Lower leg skin (tissue), 4 donors: ENCODE data around the gene OR56A3. TPM values are rescaled to one million over a fixed set of nuclear protein-coding genes. Genes with fewer than 3 reads are reported as not detected.

Experiments
- DNase-seq, 2 donors: peaks; one replicate each; pipeline ENCODE4 v3.0.0-alpha.2; 2019; ENCODE audit warnings: low spot score in 2 of 2
- H3K4me3 ChIP-seq: fragments of 200-600 bp; sonication (generic); 2 replicates; pipeline ENCODE4 v1.5.1; 2017; ENCODE audit warnings: mild to moderate bottlenecking, low read depth; ENCODE audit not compliant: poor library complexity, severe bottlenecking
- POLR2A ChIP-seq, 2 donors: fragments of 450-650 bp; IDR thresholded peaks; one replicate each; pipeline ENCODE4 v1.6.1; 2016 to 2017; ENCODE audit warnings: antibody characterized with exemption in 2 of 2, mild to moderate bottlenecking in 1 of 2, moderate library complexity in 1 of 2
- WGBS, 2 donors: methylation state at CpG; one replicate each; pipeline ENCODE4 v1.1.5; 2018; 5-methylcytosine and 5-hydroxymethylcytosine counted together
- intact Hi-C: fragments of 100-400 bp; cut with DNase I; formaldehyde crosslinking; loops from one replicate; pipeline ENCODE4 v1.15.0; 2023; ENCODE audit warnings: low total_unique reads
- total RNA-seq, 4 donors: library from RNA; depleted of rRNA; stranded (reverse); fragments of >200 nt; gene quantifications; one replicate each; pipeline ENCODE4 v1.1.0, GENCODE V29; 2016
- TF ChIP-seq, protein P1 (sequence below), 3 donors: fragments of 450-650 bp; IDR thresholded peaks; one replicate each; pipeline ENCODE4 v1.5.1; 2016; ENCODE audit warnings: antibody characterized with exemption in 3 of 3, mild to moderate bottlenecking in 3 of 3, moderate library complexity in 2 of 3

Gene OR56A3, protein sequence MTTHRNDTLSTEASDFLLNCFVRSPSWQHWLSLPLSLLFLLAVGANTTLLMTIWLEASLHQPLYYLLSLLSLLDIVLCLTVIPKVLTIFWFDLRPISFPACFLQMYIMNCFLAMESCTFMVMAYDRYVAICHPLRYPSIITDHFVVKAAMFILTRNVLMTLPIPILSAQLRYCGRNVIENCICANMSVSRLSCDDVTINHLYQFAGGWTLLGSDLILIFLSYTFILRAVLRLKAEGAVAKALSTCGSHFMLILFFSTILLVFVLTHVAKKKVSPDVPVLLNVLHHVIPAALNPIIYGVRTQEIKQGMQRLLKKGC
- not detected for total RNA-seq

DNA sequence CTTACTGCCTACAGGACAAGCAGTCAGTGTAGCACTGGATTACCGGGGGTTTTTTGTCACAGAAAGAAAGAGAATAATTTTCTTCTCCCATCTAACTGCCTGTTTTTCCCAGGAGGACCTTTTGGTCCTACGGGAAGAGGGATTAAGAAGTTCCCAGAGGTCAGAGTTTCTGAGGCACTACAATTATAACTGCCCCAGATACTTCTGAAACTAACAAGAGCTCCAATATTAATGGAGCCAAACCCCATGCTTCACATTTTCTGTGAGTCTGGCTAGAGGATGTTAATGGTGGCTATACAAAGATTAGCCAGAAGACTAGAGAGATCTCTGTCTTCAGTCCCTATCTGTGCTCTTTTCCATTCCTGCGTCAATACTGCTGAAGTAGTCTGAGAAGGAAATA is at the start of gene OR56A3:
OR56A3 (plus strand) TSS at position 301 of the 400 bp plus-strand sequence. CDS start 5,096 bp downstream, outside the sequence.
- WGBS, 2 donors: 78 to 79% methylated on average over 3 of the region's 3 CpGs
- no peak for DNase-seq
- intact Hi-C loops: no loop called here
- H3K4me3 ChIP-seq: no peak within 1 kb of the TSS
- no peak for TF ChIP-seq POLR2A (IDR thresholded peaks at IDR 0.05)
- TF ChIP-seq, protein P1, sequence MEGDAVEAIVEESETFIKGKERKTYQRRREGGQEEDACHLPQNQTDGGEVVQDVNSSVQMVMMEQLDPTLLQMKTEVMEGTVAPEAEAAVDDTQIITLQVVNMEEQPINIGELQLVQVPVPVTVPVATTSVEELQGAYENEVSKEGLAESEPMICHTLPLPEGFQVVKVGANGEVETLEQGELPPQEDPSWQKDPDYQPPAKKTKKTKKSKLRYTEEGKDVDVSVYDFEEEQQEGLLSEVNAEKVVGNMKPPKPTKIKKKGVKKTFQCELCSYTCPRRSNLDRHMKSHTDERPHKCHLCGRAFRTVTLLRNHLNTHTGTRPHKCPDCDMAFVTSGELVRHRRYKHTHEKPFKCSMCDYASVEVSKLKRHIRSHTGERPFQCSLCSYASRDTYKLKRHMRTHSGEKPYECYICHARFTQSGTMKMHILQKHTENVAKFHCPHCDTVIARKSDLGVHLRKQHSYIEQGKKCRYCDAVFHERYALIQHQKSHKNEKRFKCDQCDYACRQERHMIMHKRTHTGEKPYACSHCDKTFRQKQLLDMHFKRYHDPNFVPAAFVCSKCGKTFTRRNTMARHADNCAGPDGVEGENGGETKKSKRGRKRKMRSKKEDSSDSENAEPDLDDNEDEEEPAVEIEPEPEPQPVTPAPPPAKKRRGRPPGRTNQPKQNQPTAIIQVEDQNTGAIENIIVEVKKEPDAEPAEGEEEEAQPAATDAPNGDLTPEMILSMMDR (IDR thresholded peaks at IDR 0.05): no peak

GRCh38 chr11:5892908-5893307 is 49.1 kb upstream of the OR56A3 start, which contains the start of gene OR52E5:
OR52E5 (plus strand) TSS chr11:5893208; CDS start chr11:5900777, 7,569 bp downstream.
- TF ChIP-seq, protein P1 (IDR thresholded peaks at IDR 0.05): no peak
- TF ChIP-seq POLR2A (IDR thresholded peaks at IDR 0.05): no peak
- WGBS, 2 donors: 78 to 82% methylated on average over 3 of the region's 3 CpGs
- no peak for DNase-seq
- intact Hi-C loops: no loop called here
- no peak within 1 kb of the TSS for H3K4me3 ChIP-seq

DNA sequence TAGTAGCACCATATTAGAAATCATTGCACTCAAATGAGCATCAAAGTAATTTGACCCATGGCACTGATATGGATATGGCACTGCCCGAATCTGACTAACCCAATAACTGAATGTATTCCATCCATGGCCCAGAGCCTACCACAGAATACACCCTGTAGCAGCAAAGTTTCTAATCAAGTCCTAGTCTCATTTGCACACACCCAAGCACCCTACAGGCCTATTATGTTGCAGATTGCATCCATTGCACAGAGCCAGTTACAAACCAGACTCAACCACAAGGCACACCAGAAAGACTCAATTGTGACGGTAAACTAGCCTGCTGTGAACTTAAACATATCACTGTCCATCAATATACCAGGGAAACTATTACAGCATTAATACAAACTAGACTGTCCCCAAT is 42.5 kb upstream of the OR56A3 start:
- intact Hi-C loops: no loop called here
- no peak for DNase-seq
- H3K4me3 ChIP-seq: no peak overlapping the region
- TF ChIP-seq POLR2A (IDR thresholded peaks at IDR 0.05): no peak
- TF ChIP-seq, protein P1 (IDR thresholded peaks at IDR 0.05): no peak
- WGBS, 2 donors: 85 to 93% methylated on average over 2 of the region's 2 CpGs

DNA sequence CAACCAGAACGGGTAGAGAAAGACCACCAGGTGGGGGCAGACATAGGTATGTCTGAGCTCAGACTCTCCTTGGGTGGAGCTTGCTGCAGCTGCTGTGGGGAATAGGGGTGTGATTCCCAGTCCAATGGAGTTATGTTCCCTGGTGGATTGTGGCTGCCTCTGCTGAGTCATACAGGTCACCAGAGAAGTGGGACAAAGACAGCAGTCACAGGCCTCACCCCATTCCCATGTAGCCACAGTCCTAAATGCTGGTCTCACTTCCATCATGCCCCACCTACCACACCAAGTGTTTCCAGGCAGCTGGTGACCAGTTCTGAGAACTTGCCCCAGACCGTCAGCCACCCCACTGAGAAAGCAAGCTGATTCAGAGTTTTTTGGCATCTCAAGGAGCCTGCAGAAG is 31.5 kb upstream of the OR56A3 start:
- no peak overlapping the region for H3K4me3 ChIP-seq
- intact Hi-C loops: no loop called here
- TF ChIP-seq, protein P1 (IDR thresholded peaks at IDR 0.05): no peak
- TF ChIP-seq POLR2A (IDR thresholded peaks at IDR 0.05): no peak
- WGBS, 2 donors: 68 to 79% methylated on average over 2 of the region's 2 CpGs
- no peak for DNase-seq

DNA sequence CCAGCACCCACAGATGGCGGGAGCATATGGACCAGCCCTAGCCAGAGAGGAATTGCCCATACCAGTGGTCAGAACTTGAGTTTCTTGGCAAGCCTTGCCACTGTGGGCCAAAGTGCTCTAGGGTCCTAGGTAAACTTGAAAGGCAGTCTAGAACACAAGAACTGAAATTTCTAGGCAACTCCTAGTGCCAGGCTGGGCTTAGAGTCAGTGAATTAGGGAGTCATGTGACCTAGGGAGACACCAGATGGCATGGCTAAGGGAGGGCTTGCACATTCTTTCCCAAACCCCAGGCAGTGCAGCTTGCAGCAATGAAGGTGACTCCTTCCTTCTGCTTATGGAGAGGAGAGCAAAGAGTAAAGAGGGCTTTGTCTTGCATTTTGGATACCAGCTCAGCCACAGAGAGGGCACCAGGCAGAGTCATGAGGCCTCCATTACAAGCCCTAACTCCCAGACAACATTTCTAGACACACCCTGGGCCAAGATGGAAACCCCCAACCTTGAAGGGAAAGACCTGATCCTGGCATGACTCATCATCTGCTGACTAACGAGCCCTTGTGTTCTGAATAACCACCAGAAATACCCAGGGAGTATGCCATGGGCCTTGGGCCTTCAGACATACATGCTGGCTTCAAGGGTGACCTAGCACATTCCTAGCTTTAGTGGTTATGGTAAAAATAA is 19.2 kb upstream of the OR56A3 start:
- TF ChIP-seq, protein P1 (IDR thresholded peaks at IDR 0.05): no peak
- no peak for TF ChIP-seq POLR2A (IDR thresholded peaks at IDR 0.05)
- no peak for DNase-seq
- H3K4me3 ChIP-seq: no peak overlapping the region
- intact Hi-C loops: no loop called here
- WGBS, 2 donors: 56 to 60% methylated on average over 2 of the region's 2 CpGs
